ENCODE measurements around the gene PNPLA4.
A peak's percentile ranks its signal among the peaks of the same experiment; 100 is the strongest.

PNPLA4 gene, protein sequence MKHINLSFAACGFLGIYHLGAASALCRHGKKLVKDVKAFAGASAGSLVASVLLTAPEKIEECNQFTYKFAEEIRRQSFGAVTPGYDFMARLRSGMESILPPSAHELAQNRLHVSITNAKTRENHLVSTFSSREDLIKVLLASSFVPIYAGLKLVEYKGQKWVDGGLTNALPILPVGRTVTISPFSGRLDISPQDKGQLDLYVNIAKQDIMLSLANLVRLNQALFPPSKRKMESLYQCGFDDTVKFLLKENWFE

DNA sequence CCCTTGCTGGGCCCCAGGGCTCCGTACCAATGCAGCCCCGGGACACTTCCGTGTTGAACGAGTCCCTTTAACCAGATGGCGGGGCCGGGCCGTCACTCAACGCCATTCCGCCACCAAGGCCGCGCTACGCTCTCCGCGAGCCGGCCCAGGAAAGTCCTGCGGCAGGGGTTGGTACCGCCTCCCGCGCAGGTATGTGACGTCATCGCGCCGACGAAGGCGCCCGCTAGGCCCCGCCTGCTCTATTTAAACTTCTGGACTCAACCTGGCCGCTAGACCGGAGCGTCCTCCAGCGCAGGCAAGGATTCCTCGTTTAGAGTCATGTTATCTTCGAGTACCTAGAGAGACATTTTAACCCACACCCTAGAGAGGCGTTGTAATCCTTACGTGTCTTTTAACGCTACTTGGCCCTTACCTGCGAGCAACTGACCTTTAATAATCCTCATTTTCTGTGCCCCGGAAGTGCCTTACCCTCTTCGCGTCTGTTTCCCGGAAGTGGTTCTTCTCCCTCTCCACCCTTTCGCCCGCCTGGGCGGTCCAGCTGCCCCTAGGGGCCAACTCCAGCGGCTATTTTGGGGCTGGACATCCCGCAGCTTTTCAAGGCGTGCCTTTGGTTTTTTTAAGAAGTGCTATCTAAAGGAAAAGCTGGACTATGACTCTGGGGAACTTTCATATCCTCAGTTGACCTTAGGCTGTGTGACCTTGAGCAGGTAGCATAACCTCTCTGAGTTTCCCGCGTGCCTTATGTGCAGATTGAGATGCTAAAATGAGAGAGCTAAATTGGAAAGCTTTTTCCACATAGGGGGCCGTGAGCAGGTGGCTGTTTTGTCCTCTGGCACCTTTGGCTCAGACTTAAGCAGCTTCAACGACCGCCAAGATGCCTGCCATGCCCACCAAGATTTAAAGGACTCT is at the start of gene PNPLA4:
PNPLA4 (minus strand) TSS at position 155 of the 909 bp plus-strand sequence. CDS start 1,294 bp downstream, outside the sequence.
- peak; percentile 30 for DNase-seq (ENCODE audit: extremely low read depth, low read depth)
- TF ChIP-seq CTCF (IDR thresholded peaks at IDR 0.05; ENCODE audit: low read depth, low read length): peak; percentile 27

DNA sequence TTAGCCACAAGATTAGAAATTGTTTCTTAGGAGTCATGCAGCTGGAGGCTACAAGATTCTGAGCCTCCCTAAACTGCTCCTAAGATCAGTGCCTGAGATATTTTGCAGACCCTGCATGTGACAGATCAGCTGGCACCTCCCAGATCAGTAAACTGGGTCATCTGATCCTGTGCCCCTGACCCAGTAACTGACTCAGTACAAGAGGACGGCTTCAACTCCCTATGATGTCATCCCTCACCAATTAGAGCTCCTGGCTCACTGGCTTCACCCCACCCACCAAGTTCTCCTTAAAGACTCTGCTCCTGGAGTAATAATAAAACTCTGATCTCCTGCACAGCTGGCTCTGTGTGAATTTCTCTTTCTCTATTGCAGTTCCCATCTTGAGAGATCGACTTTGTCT is 45.4 kb upstream of the PNPLA4 start:
- TF ChIP-seq CTCF (IDR thresholded peaks at IDR 0.05; ENCODE audit: low read depth, low read length): no peak
- no peak for DNase-seq (ENCODE audit: extremely low read depth, low read depth)

GRCh38 chrX:7970428-7970827 is 43.2 kb upstream of the PNPLA4 start:
- no peak for DNase-seq (ENCODE audit: extremely low read depth, low read depth)
- no peak for TF ChIP-seq CTCF (IDR thresholded peaks at IDR 0.05; ENCODE audit: low read depth, low read length)

DNA sequence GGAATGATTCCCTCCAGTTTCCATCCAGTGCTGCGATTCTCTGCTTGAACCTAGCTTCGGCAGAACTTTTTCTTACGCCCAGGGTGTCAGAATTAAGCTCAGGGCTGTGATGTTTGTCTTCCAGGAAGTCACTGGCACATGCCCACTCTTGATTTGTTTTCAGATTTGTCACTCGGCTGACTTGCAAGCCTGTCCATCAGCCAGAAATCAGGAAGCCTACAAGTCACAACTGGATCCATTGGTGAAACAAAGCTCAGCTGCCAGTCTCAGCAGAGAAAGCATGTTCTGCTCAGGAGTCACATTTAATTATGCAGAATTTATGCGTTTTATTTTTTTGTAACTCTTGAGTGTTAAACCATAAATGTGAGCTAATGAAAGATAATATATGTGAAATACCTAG is 38.2 kb upstream of the PNPLA4 start:
- DNase-seq (ENCODE audit: extremely low read depth, low read depth): no peak
- no peak for TF ChIP-seq CTCF (IDR thresholded peaks at IDR 0.05; ENCODE audit: low read depth, low read length)

DNA sequence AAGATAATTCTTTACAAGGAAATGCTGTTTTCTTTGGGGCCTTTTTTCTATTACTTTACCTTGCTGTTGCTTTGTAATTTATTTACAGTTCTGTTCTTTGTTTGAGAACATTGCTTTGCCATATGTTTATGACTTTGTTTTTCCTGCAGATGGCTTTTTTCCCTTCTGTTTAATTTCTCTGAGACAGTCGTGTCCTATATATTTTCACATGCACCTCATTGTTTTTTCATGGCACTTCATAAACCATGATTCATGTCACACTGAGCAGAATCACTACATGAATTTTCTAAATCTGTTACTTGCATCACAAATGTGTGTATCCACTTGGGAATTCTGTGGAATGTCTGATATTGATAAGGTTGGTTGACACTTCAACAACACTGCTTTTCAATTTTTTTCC is 33.0 kb upstream of the PNPLA4 start:
- TF ChIP-seq CTCF (IDR thresholded peaks at IDR 0.05; ENCODE audit: low read depth, low read length): no peak
- no peak for DNase-seq (ENCODE audit: extremely low read depth, low read depth)

DNA sequence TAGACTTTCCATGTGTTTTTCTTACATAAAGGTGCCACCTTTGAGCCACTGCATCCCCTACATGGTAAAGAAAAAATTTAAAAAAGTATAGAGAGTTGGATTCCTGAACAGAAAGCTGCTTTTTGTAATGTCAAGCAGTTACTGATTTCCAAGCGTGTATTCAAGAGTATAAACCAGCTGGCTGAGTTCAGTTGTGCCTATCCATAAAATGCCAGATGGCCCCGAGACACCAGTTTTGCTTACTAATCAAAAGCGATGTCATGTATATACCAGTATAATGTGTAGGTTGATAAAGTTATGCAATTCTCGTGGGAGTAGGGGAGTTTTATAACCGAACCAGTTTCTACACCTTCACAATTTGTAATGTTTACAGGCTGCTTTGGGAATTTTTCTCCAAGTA is 26.2 kb upstream of the PNPLA4 start:
- DNase-seq (ENCODE audit: extremely low read depth, low read depth): no peak
- TF ChIP-seq CTCF (IDR thresholded peaks at IDR 0.05; ENCODE audit: low read depth, low read length): no peak

DNA sequence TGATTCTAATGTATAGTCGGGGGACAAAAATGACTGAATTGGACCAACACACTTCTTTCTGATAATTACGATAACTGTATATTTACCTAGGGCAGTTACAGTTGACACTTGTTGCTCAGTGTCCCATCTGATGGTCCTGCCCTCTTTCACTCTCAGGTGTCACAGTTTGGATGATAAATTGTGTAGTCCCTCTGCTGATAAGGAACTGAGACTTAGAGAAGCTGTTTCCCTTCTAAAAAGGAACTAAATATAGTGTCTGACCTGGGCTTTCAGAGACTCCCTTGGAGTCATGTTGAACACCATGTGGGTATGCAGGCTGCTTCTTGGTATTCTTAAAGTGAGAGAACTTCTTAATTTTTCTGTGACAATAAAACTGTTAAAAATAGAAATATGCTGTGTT is 23.7 kb upstream of the PNPLA4 start:
- TF ChIP-seq CTCF (IDR thresholded peaks at IDR 0.05; ENCODE audit: low read depth, low read length): no peak
- no peak for DNase-seq (ENCODE audit: extremely low read depth, low read depth)

Data from AG09319 (cell line).